Stimulated activated CD4-positive, alpha-beta T cell treated with anti-CD3 and anti-CD28 coated beads, Interleukin-12 subunit alpha, Interleukin-12 subunit beta, amount 100 ng/mL, for 24 hours (primary cell): ENCODE measurements around the gene INTS6L.

Experiments used
- DNase-seq, 2 experiments: peaks; one replicate each; pipeline ENCODE4 v3.0.0-alpha.2; 2020; ENCODE audit warnings: low read depth in 2 of 2

Gene INTS6L

GRCh38 chrX:135520553-135521404 lies at the start of gene INTS6L:
Gene INTS6L, plus strand, starts transcription at chrX:135520660. Its CDS starts 333 bp downstream, at chrX:135520993.
- DNase-seq = peak; percentile 60 to 63

- no peak for DNase-seq
Observed at GRCh38 chrX:135476378-135476777, 44.1 kb upstream of the INTS6L start.

GRCh38 chrX:135477576-135477975 lies 42.9 kb upstream of the INTS6L start:
- peak in 1 of 2 experiments; percentile 6 for DNase-seq

GRCh38 chrX:135480076-135480475 lies 40.4 kb upstream of the INTS6L start:
- no peak for DNase-seq

GRCh38 chrX:135481696-135482179 lies 38.7 kb upstream of the INTS6L start:
- DNase-seq = no peak

GRCh38 chrX:135484641-135485289 lies 35.7 kb upstream of the INTS6L start:
- no peak for DNase-seq

GRCh38 chrX:135489542-135489941 lies 30.9 kb upstream of the INTS6L start:
- DNase-seq = no peak

GRCh38 chrX:135490979-135491514 lies 29.4 kb upstream of the INTS6L start:
- no peak for DNase-seq

GRCh38 chrX:135494453-135494852 lies 26.0 kb upstream of the INTS6L start:
- DNase-seq = no peak

GRCh38 chrX:135497736-135498135 lies 22.7 kb upstream of the INTS6L start:
- no peak for DNase-seq

GRCh38 chrX:135498236-135498635 lies 22.2 kb upstream of the INTS6L start:
- DNase-seq = no peak

GRCh38 chrX:135505351-135505750 lies 15.1 kb upstream of the INTS6L start:
- no peak for DNase-seq

GRCh38 chrX:135509885-135510284 lies 10.6 kb upstream of the INTS6L start:
- no peak for DNase-seq

- no peak for DNase-seq
Observed at GRCh38 chrX:135512508-135513129, 7.8 kb upstream of the INTS6L start.

GRCh38 chrX:135513130-135513515 lies 7.3 kb upstream of the INTS6L start:
- no peak for DNase-seq

GRCh38 chrX:135516376-135516775 lies 4.1 kb upstream of the INTS6L start:
- DNase-seq = no peak

- DNase-seq = no peak
Observed at GRCh38 chrX:135518161-135518560, 2.3 kb upstream of the INTS6L start.

- DNase-seq = no peak
Observed at GRCh38 chrX:135520022-135520552, 373 bp upstream of the INTS6L start.

- peak; percentile 58 to 76 for DNase-seq
Observed at GRCh38 chrX:135521405-135522131, 1.1 kb downstream of the INTS6L start.

GRCh38 chrX:135522132-135522530 lies 1.7 kb downstream of the INTS6L start:
- DNase-seq = no peak
